SKM-1 (cell line): Measurements from ENCODE around the gene ADAMTS17.

ENCODE experiments used
- DNase-seq: peaks from one replicate; lab custom pipeline; 2025; ENCODE audit not compliant: unreplicated experiment; lab: John Stamatoyannopoulos, UW

The ADAMTS17 gene

DNA sequence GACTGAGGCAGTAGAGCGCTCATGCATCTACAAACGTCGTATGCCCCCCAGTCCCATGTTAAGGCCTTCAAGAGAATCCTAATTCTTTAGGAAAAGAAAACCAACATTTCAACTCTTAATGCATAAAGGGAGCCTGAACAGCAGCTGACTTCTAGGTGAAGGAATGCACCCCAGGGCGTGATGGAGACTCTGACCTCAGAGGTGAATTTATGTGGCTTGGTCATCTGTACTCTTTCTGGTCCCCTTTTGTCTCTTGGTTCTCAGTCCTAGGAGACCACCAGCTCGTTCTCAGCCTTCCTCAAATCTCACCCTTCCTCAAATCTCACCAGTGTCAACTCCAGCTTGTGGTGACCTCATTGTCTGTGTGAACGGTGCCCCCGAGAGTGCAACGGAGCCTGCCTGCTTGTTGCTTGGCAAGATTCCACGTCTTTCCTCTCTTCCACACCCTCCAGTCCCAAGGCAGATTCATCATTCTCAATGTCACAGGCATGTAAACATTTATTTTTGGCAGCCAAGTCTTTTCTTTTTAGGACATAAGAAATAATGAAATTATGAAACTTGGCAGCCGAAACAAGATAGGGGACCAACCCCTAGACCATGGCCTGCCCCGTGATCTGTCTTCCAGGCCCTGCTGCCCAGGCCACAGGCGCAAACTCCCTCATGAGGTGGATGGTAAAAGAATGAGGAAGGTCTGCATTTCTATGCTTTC, 166.2 kb downstream of the ADAMTS17 start:
- DNase-seq = no peak

- DNase-seq = no peak
Measured at GRCh38 chr15:100174904-100175275, 166.9 kb downstream of the ADAMTS17 start.

- no peak for DNase-seq
Measured at GRCh38 chr15:100174159-100174903, 167.4 kb downstream of the ADAMTS17 start.

DNA sequence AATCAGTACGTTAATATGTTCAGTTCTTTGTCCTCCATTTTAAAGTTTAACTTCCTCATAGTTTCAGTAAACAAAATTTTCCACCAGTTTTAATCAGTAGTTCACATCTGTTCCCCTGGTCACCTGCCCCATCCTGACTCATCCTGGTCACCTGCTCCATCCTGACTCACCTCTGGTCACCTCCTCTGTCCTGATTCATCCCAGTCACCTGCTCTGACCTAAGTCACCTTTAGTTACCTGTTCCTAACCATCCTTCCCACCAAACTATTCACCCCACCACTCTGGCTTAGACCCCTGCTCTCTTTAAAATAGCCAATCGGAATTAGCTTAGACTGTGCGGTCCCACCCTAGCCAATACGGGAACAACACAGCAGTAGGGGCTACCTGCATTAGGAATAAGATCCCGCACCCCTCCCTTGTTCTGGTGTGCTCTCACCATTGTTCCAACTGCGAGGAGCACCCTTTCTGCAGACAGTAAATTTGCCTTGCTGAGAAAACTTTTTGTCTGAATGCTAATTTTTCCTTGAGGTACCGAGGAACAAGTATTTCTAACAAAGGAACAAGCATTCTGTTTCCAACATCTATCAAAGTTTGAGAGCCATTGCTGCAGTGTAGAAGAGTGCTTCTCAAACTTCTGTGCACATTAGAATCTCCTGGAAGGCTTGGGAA, 169.3 kb downstream of the ADAMTS17 start:
- DNase-seq = no peak

- no peak for DNase-seq
Measured at GRCh38 chr15:100171411-100171810, 170.4 kb downstream of the ADAMTS17 start.

DNA sequence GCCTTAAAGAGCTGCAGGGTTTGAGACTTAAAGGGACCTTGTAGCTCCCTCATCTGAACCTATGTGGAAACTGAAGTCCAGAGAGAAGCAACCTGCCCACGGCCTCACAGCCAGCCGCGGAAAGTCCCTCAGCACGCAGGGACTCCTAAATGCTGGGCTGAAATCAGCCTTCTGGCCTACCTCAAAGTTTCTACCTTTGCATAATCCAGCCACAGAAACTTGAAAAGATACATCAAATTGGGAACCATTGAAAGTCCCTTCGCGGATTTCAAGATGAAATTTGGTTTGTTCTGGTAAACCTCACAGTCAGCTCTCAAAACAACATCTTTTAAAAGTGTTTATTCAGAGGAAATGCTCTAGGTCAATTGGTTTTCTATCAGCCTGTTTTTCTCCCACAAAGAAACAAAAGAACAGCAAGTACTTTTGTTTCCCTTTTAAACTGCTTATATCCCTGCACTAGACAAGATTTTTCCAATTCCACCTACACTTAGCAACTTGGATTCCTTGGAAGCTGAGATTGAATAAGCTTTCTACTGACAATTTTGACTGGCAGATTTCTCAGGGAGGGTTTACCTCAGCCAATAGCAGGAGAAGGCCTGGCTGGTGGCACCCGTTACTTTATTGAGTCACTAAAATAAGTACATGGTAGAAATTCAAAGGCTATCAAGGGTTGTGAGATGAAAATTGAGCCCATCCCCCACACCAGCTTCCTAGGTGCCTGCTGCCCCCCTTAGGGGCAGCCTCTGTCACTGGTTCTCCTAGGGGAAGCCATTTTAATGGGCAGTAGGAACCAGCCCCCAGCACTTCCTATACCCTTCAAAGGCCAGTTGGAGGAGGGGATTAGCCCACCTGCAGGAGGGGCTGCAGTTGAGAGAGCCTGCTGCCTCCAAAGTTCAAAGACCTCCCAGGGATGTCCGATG, 171.2 kb downstream of the ADAMTS17 start:
- DNase-seq = no peak

DNA sequence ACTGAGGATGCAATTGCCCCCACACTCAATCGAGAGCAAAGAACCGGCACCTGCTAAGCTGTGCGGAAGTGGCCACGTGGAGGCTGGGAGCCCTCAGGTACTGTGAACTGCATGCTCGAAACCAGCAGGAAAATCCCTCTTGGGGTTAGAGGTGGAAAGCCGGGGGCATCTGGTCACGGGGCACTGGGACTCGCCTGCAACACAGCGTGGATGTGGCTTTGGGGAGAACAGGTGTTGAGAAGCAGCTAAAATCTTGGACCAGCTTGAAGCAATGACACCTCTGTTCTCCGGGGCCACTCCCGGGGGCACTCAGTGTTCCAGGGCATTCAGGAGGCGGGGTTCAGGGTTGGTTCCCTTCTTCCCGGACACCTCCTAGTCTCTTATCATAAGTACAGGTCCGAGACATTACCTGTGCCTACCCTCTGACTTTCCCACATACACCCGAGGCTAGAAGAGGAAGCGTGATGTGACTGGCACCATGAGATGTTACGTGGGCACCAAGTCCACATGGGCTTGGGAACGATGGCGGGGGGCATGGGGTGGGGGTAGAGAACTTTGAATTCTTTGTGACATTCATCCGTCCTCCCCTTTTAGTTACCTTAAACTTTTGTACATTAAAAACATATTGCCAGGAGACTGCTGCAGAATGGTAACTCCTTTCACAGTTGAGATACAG, 172.0 kb downstream of the ADAMTS17 start:
- DNase-seq = no peak

GRCh38 chr15:100168787-100169186, 173.0 kb downstream of the ADAMTS17 start:
- no peak for DNase-seq

DNA sequence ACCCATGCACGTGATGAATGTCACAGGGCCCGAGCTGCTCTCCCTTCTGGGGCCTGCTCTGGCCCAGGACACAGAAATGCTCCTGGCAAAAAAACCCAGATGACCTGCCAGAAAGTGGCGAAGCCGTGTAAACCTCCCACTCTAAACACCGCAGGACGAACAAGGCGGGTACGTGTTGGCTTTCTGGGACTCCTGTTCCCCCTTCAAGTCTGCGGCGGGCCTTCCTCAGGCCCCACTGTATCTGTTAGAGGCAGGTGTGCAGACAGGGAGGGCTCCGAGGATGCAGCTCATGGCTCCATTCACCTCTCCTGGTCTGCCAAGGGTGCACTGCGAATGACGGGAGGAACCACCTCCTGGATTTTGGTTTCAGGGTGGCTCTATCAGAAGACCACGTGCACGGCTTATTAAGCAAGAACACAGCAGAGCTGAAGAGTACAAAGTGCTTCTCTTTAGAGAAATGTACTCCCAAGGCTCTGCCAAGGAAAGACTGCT, 173.8 kb downstream of the ADAMTS17 start:
- no peak for DNase-seq

GRCh38 chr15:100166313-100166712, 175.5 kb downstream of the ADAMTS17 start:
- no peak for DNase-seq

DNA sequence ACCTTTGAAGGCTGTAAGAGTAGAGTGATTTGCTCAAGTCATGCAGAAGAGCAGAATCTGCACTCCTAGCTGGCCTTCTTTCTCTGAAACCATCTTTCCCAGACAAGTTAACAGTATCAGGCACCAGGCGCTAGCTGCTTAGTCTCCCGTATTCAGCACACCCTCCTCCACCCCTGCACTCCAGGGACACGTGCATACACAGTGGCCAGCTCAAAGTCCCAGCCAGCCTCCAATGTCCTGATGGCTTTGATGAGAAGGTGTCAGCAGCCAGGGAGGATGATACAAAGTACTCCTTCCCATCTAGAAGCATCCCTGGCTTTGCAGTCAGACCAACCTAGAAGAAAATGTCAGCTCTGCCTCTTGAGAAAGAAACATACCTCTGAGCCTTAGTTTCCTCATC, 177.8 kb downstream of the ADAMTS17 start:
- DNase-seq = no peak

GRCh38 chr15:100160953-100161352, 180.8 kb downstream of the ADAMTS17 start:
- no peak for DNase-seq

DNA sequence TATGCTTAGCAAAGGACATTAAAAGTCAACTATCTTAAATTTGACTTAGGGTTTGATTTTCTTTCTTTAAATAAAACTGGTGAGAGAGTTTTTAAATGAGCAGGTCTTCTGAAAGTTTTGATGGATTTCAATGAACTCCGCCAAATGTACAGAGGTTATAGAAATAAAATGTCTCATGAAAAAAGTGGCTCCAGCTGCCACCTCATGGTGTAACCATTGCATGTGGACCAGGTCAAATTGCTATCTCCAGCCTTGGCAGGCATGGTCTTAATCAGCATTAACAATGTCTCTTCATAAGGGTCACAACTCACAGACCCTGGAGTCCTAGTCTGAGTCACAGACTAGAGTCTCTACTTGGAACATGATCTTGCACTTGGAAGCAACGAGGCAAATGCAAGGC, 182.3 kb downstream of the ADAMTS17 start:
- DNase-seq = no peak

DNA sequence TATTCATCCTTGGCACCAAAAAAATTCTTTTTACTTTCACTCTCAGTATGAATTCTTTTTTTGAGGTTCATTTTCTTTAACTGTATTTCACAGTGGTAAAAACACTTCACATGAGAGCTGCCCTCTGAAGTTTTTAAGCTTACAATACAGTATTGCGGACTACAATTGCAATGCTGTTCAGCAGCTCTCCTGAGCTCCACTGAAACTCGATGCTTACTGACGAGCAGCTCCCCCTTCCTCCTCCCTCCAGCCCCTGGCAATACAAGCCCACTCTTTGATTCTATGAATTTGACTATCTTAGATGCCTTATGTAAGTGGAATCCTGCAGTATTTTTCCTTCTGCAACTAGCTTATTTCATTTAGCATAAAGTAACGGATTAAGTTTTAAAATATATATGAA, 183.4 kb downstream of the ADAMTS17 start:
- no peak for DNase-seq

- no peak for DNase-seq
Measured at GRCh38 chr15:100156201-100156600, 185.6 kb downstream of the ADAMTS17 start.

DNA sequence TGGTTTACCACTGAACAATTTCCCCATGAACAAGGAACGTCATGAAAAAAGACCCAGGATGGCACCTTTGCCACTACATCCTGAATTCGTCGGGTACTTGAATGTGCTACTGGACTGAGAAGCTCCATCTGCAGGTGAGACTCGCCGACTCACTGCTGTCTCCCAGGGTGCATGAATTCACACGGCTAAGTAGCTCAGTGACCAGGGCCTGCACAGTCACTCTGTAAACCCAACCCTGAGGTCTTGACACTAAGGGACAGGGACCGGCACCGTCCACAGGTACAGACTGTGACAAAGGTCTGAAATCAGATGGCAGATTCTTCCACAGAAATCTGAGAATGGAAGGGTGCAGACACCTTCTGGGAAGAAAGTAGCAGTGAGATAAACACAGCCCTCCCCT, 187.4 kb downstream of the ADAMTS17 start:
- no peak for DNase-seq

DNA sequence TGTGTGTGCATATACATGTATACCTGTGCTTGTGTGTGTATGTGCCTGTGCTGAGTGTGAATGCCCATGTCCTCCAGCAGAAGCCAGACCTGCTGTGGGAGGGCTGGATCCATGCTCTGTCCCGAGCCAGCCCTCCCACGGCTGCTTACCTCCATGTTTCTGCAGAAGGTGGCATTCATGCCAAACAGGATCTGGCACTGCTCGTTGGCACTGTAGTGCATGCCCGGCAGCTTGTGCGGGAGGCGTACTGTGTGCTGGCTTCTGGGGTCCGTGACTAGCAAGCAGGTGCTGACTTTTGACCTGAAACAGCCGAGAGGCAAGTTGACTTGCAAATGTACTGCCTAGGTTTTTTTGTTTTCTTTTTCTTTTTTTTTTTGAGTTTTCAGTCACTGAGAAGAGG, 189.3 kb downstream of the ADAMTS17 start:
- no peak for DNase-seq

GRCh38 chr15:100150906-100151305, 190.9 kb downstream of the ADAMTS17 start:
- no peak for DNase-seq

DNA sequence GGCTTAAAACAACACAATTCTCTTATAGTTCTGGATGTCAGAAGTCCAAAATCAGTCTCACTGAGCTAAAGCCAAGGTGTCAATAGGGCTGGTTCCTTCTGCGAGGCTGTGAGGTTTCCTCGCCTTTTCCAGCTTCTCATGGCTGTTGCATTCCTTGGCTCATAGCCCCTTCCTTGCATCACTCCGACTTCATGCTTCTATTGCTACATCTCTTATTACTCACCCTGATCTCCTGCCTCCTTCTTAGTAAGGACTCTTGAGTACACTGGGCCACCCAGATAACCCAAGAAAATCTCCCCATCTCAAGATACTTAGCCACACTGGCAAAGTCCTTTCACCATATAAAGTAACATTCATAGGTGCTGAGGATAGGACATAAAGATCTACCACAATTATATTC, 193.9 kb downstream of the ADAMTS17 start:
- DNase-seq = no peak

GRCh38 chr15:100143378-100143777, 198.4 kb downstream of the ADAMTS17 start:
- DNase-seq = no peak
